T-helper 17 cell (primary cell): ENCODE measurements around the gene ADM5. TPM values are rescaled to one million over a fixed set of nuclear protein-coding genes. Genes with fewer than 3 reads are reported as not detected.
"Not testable (repeated sequence)": the region's sequence is repeated elsewhere in the genome, so short reads cannot be mapped to it uniquely, and the experiment has no call there.

Experiments
- ATAC-seq: fragments of 150-1000 bp; cut with Tn5 transposase; 2 replicates; pipeline ENCODE4 v1.10.0; 2021; ENCODE audit warnings: mild to moderate bottlenecking, moderate library complexity
- DNase-seq, 3 donors: peaks; one replicate each; pipeline versions ENCODE4 v3.0.0 to v3.0.0-alpha.2; 2020 to 2021
- H3K9me3 ChIP-seq: one replicate; pipeline ENCODE4 v1.7.0; 2013; ENCODE audit warnings: low read length, mild to moderate bottlenecking; ENCODE audit not compliant: control insufficient read depth, poor library complexity, severe bottlenecking
- H3K27ac Mint-ChIP-seq: one replicate; pipeline ENCODE4 v1.8.0; 2022; ENCODE audit warnings: mild to moderate bottlenecking, moderate library complexity, mixed read lengths
- H3K27me3 Mint-ChIP-seq: one replicate; pipeline ENCODE4 v1.8.0; 2022; ENCODE audit warnings: mixed read lengths
- H3K36me3 Mint-ChIP-seq: one replicate; pipeline ENCODE4 v1.8.0; 2022; ENCODE audit warnings: low read depth, mixed read lengths
- H3K4me1 Mint-ChIP-seq: one replicate; pipeline ENCODE4 v1.8.0; 2022; ENCODE audit warnings: mild to moderate bottlenecking, mixed read lengths
- H3K4me3 Mint-ChIP-seq: one replicate; pipeline ENCODE4 v1.8.0; 2022; ENCODE audit warnings: mild to moderate bottlenecking, moderate library complexity, mixed read lengths
- total RNA-seq, 4 donors: library from RNA in 2 of 4; stranded (reverse) in 2 of 4; gene quantifications; one replicate each; pipeline ENCODE4 v1.2.3 and lab custom pipeline; 2022 to 2026

The ADM5 gene
- total RNA-seq, 2 donors from 2014 or later = 2.8 to 2.9 TPM

- H3K27ac Mint-ChIP-seq = no peak overlapping the region
- ATAC-seq = no peak
Observed at GRCh38 chr19:49705919-49706318, 16.5 kb downstream of the ADM5 start.

GRCh38 chr19:49710372-49710951, 21.1 kb downstream of the ADM5 start:
- no peak for ATAC-seq
- no peak overlapping the region for H3K4me3 Mint-ChIP-seq
- peaks cover 9% of the 10 kb centered on the region for H3K4me1 Mint-ChIP-seq
- H3K27ac Mint-ChIP-seq = no peak overlapping the region
- peaks cover 5% of the 10 kb centered on the region for H3K27me3 Mint-ChIP-seq
- peaks cover 5% of the 10 kb centered on the region for H3K36me3 Mint-ChIP-seq
- DNase-seq = no peak
- H3K9me3 ChIP-seq = no peaks in the 10 kb centered on the region

More at GRCh38 chr19:49705919-49706318, 16.5 kb downstream of the ADM5 start:
- peaks cover 5% of the 10 kb centered on the region for H3K27me3 Mint-ChIP-seq
- H3K4me1 Mint-ChIP-seq = peaks cover 2% of the 10 kb centered on the region
- no peaks in the 10 kb centered on the region for H3K9me3 ChIP-seq
- no peak for DNase-seq
- peaks cover 5% of the 10 kb centered on the region for H3K36me3 Mint-ChIP-seq
- peak overlapping the region; percentile 52 for H3K4me3 Mint-ChIP-seq

- no peak for ATAC-seq
- Mint-ChIP-seq H3K4me1 (peaks cover 8% of the 10 kb centered on the region), H3K27ac (no peak overlapping the region), H3K4me3 (no peak overlapping the region), H3K27me3 (peaks cover 5% of the 10 kb centered on the region), H3K36me3 (peaks cover 5% of the 10 kb centered on the region)
- no peaks in the 10 kb centered on the region for H3K9me3 ChIP-seq
- no peak for DNase-seq
Observed at GRCh38 chr19:49712397-49712859, 23.0 kb downstream of the ADM5 start.

DNA sequence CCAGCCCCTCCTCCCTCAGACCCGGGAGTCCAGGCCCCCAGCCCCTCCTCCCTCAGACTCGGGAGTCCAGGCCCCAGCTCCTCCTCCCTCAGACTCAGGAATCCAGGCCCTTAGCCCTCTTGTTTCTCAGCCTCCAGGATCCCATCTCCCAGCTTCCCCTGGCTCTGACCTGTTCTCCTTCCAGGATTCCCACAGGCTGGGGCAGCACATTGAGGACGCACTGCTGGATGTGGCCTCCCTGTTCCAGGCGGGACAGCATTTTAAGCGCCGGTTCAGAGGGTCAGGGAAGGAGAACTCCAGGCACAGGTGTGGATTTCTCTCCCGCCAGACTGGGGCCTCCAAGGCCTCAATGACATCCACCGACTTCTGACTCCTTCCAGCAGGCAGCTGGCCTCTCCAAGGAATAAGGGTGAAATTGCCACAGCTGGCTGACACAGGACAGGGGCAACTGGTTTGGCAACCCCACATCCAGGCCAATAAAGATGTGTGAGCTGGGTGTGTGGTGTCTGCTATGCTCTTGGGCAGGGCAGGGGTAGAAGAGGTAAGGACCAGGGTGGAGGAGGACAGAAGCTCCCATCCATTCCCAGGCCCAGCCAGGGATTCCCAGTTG, 23.9 kb downstream of the ADM5 start:
- Mint-ChIP-seq H3K27ac (no peak overlapping the region), H3K36me3 (peaks cover 5% of the 10 kb centered on the region), H3K27me3 (peaks cover 5% of the 10 kb centered on the region), H3K4me3 (no peak overlapping the region), H3K4me1 (peaks cover 11% of the 10 kb centered on the region)
- ATAC-seq = no peak
- no peaks in the 10 kb centered on the region for H3K9me3 ChIP-seq
- DNase-seq = no peak

- no peak for DNase-seq
- H3K4me3 Mint-ChIP-seq = no peak overlapping the region
- peaks cover 11% of the 10 kb centered on the region for H3K4me1 Mint-ChIP-seq
- no peaks in the 10 kb centered on the region for H3K36me3 Mint-ChIP-seq
- no peaks in the 10 kb centered on the region for H3K27me3 Mint-ChIP-seq
- H3K27ac Mint-ChIP-seq = peak overlapping the region; percentile 19
- no peak for ATAC-seq
- H3K9me3 ChIP-seq = no peaks in the 10 kb centered on the region
Observed at GRCh38 chr19:49716154-49716553, 26.8 kb downstream of the ADM5 start.

DNA sequence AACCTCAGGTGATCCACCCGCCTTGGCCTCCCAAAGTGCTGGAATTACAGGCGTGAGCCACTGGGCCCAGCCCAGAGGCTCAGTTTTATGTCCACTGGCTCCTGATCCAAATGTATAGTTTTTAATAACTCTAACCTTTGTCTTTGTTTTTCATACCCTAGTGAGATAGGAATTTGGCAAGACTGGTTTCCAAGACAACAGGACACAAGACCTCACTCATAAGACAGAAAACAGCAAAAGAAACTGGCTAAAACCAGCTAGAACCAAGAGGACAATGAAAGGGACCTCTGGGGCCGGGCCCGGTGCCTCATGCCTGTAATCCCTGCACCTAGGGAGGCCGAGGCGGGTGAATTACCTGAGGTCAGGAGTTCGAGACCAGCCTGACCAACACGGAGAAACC, 29.1 kb downstream of the ADM5 start:
- DNase-seq = no peak
- peak overlapping the region; percentile 93 for H3K27ac Mint-ChIP-seq

GRCh38 chr19:49718991-49719390, 29.6 kb downstream of the ADM5 start:
- no peaks in the 10 kb centered on the region for H3K9me3 ChIP-seq
- no peak overlapping the region for H3K27ac Mint-ChIP-seq
- peaks cover 9% of the 10 kb centered on the region for H3K4me1 Mint-ChIP-seq
- DNase-seq (no peak), ATAC-seq (no peak)
- no peaks in the 10 kb centered on the region for H3K36me3 Mint-ChIP-seq
- H3K27me3 Mint-ChIP-seq = no peaks in the 10 kb centered on the region
- no peak overlapping the region for H3K4me3 Mint-ChIP-seq

More for the DNA sequence above, 29.1 kb downstream of the ADM5 start:
- Mint-ChIP-seq H3K36me3 (no peaks in the 10 kb centered on the region), H3K4me1 (peaks cover 9% of the 10 kb centered on the region), H3K4me3 (peak overlapping the region; percentile 12), H3K27me3 (no peaks in the 10 kb centered on the region)
- no peaks in the 10 kb centered on the region for H3K9me3 ChIP-seq
- ATAC-seq = no peak

GRCh38 chr19:49719420-49719819, 30.0 kb downstream of the ADM5 start:
- H3K27ac Mint-ChIP-seq, H3K36me3 Mint-ChIP-seq, H3K4me1 Mint-ChIP-seq, DNase-seq, H3K9me3 ChIP-seq, H3K4me3 Mint-ChIP-seq, ATAC-seq, H3K27me3 Mint-ChIP-seq: not testable (repeated sequence)

DNA sequence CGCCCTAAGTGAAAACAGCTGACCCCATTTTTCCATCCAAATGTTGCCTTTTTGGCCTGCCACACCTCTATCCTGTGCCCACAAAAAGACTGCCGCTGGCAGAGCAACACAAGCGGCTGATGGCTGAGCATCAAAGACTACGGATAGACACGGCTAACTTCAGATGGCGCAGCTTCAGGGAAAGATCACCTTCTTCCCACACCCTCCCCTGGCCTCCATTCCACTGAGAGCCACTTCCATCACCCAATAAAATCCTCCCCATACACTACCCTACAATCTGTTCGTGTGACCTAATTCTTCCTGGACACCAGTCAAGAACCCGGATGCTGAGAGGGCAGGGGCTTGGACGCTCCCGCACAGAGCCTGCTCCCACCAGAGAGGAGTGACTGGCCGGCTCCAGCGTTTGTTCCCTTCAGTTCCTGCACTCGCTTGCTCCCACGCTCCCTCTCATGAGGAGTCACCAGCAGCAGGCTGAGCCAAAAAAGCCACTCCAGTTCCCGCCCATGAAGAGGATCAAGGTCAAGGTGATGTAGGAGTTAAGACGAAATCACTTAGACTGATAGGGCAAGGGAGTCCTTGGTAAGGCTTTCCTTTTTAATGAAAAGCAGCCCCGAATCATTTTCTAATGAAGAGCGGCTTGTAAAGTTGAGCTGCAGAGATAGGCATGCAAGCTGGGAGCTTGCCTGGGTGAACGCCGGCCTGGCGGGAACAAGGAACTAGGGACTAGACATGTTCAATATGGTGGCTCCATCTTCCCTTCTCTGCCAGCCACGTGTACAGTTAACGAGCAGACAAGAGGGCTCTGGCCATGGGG, 38.0 kb downstream of the ADM5 start:
- no peak for ATAC-seq
- no peaks in the 10 kb centered on the region for H3K4me1 Mint-ChIP-seq
- H3K9me3 ChIP-seq = no peaks in the 10 kb centered on the region
- H3K27ac Mint-ChIP-seq = no peak overlapping the region
- DNase-seq = no peak
- H3K4me3 Mint-ChIP-seq = no peak overlapping the region
- no peaks in the 10 kb centered on the region for H3K36me3 Mint-ChIP-seq
- no peaks in the 10 kb centered on the region for H3K27me3 Mint-ChIP-seq

DNA sequence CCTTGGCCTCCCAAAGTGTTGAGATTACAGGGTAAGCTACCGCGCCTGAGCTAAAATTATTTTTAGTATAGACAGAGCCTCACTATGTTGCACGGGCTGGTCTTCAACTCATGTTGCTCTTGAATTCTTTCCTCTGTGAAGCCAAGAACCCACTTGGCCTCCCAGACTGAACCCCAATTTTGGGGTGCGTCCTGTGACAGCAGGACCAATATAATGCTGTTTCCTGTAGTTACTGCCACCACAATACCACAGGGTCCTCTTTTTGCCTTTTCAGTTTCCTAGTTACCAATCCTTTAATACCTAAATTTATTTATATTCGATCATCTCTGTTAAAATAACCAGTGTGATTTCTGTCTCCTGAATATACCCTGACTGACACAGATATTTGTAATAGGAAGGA, 40.8 kb downstream of the ADM5 start:
- Mint-ChIP-seq H3K4me1 (no peaks in the 10 kb centered on the region), H3K27ac (no peak overlapping the region), H3K36me3 (no peaks in the 10 kb centered on the region), H3K4me3 (no peak overlapping the region), H3K27me3 (no peaks in the 10 kb centered on the region)
- H3K9me3 ChIP-seq = no peaks in the 10 kb centered on the region
- no peak for DNase-seq
- no peak for ATAC-seq

- Mint-ChIP-seq H3K36me3 (peaks cover 2% of the 10 kb centered on the region), H3K4me3 (no peak overlapping the region), H3K27ac (no peak overlapping the region), H3K4me1 (no peaks in the 10 kb centered on the region), H3K27me3 (no peaks in the 10 kb centered on the region)
- no peak for ATAC-seq
- no peaks in the 10 kb centered on the region for H3K9me3 ChIP-seq
- no peak for DNase-seq
Observed at GRCh38 chr19:49738268-49738667, 48.9 kb downstream of the ADM5 start.

- ATAC-seq (no peak), DNase-seq (no peak)
- no peaks in the 10 kb centered on the region for H3K27me3 Mint-ChIP-seq
- H3K4me3 Mint-ChIP-seq = peak overlapping the region; percentile 9
- no peaks in the 10 kb centered on the region for H3K4me1 Mint-ChIP-seq
- no peaks in the 10 kb centered on the region for H3K9me3 ChIP-seq
- peaks cover 2% of the 10 kb centered on the region for H3K36me3 Mint-ChIP-seq
- no peak overlapping the region for H3K27ac Mint-ChIP-seq
Observed at GRCh38 chr19:49739098-49739497, 49.7 kb downstream of the ADM5 start.

GRCh38 chr19:49739933-49740332, 50.5 kb downstream of the ADM5 start:
- peaks cover 2% of the 10 kb centered on the region for H3K36me3 Mint-ChIP-seq
- no peaks in the 10 kb centered on the region for H3K27me3 Mint-ChIP-seq
- no peak overlapping the region for H3K27ac Mint-ChIP-seq
- no peak overlapping the region for H3K4me3 Mint-ChIP-seq
- H3K4me1 Mint-ChIP-seq = peaks cover 2% of the 10 kb centered on the region
- no peaks in the 10 kb centered on the region for H3K9me3 ChIP-seq
- DNase-seq (no peak), ATAC-seq (no peak)
